ENCODE data around the gene KDM7A. TPM values are rescaled to one million over a fixed set of nuclear protein-coding genes. Genes with fewer than 3 reads are reported as not detected.

KDM7A gene
- total and polyA plus RNA-seq, 12 donors, result 2.7 to 16.4 (median 11.8) TPM

GRCh38 chr7:140061607-140061930 lies 115.2 kb downstream of the KDM7A start:
- no peaks in the 10 kb centered on the region for H3K27me3 ChIP-seq
- DNase-seq (no peak), ATAC-seq (no peak)
- peak overlapping the region in 9 of 10 donors; percentile 87 to 96 (median 93) for H3K27ac ChIP-seq
- 92 to 94% methylated on average over 2 of the region's 2 CpGs for WGBS, 2 donors
- TF ChIP-seq CTCF (IDR thresholded peaks at IDR 0.05), result no peak
- H3K9me3 ChIP-seq, result peaks cover 0 to 12% (median 6%) of the 10 kb centered on the region in 11 donors
- intact Hi-C loops (cut with DNase I), result no loop called here
- peaks cover 0 to 15% (median 3%) of the 10 kb centered on the region in 9 donors for H3K36me3 ChIP-seq
- H3K4me1 ChIP-seq, result peaks cover 10 to 56% (median 35%) of the 10 kb centered on the region in 9 donors
- peak overlapping the region in 9 of 10 donors; percentile 48 to 85 (median 67) for H3K4me3 ChIP-seq

GRCh38 chr7:140060788-140061606 lies 115.8 kb downstream of the KDM7A start:
- peak overlapping the region in 8 of 10 donors; percentile 48 to 85 (median 69) for H3K4me3 ChIP-seq
- WGBS, 2 donors, result 33 to 34% methylated on average over 11 of the region's 11 CpGs
- peak; percentile 68 to 77 for DNase-seq

GRCh38 chr7:140060243-140060630 lies 116.5 kb downstream of the KDM7A start:
- Histone ChIP-seq H3K4me3 (peak overlapping the region in 3 of 10 donors; percentile 62 to 85 (median 67)), H3K27me3 (no peaks in the 10 kb centered on the region), H3K9me3 (no peaks in the 10 kb centered on the region), H3K27ac (peak overlapping the region in 9 of 10 donors; percentile 87 to 96 (median 93)), H3K36me3 (peaks cover 0 to 28% (median 6%) of the 10 kb centered on the region in 9 donors), H3K4me1 (peaks cover 10 to 61% (median 35%) of the 10 kb centered on the region in 9 donors)
- TF ChIP-seq CTCF (IDR thresholded peaks at IDR 0.05), result no peak
- 84 to 85% methylated on average over 3 of the region's 3 CpGs for WGBS, 2 donors
- ATAC-seq, result no peak
- intact Hi-C loops (cut with DNase I), result no loop called here
- DNase-seq, result no peak

More at GRCh38 chr7:140060788-140061606, 115.8 kb downstream of the KDM7A start:
- intact Hi-C loops (cut with DNase I), result no loop called here
- Histone ChIP-seq H3K27me3 (no peaks in the 10 kb centered on the region), H3K4me1 (peaks cover 10 to 61% (median 35%) of the 10 kb centered on the region in 9 donors), H3K36me3 (peaks cover 0 to 20% (median 6%) of the 10 kb centered on the region in 9 donors), H3K9me3 (peaks cover 0 to 6% (median 1%) of the 10 kb centered on the region in 11 donors), H3K27ac (peak overlapping the region; percentile 7 to 96 (median 92))
- TF ChIP-seq CTCF (IDR thresholded peaks at IDR 0.05), result no peak
- peak in 7 of 8 donors; percentile 4 to 61 (median 48) for ATAC-seq

- ATAC-seq (peak in 7 of 8 donors; percentile 14 to 79 (median 57)), DNase-seq (peak; percentile 41 to 81)
- WGBS, 2 donors, result 48 to 54% methylated on average over 12 of the region's 12 CpGs
- peak overlapping the region in 9 of 10 donors; percentile 64 to 96 (median 90) for H3K27ac ChIP-seq
- intact Hi-C loops (cut with DNase I), result no loop called here
- no peaks in the 10 kb centered on the region for H3K27me3 ChIP-seq
- no peaks in the 10 kb centered on the region for H3K9me3 ChIP-seq
- peaks cover 0 to 35% (median 6%) of the 10 kb centered on the region in 9 donors for H3K36me3 ChIP-seq
- TF ChIP-seq CTCF (IDR thresholded peaks at IDR 0.05), result no peak
- H3K4me1 ChIP-seq, result peaks cover 10 to 68% (median 35%) of the 10 kb centered on the region in 9 donors
- peak overlapping the region in 2 of 10 donors; percentile 11 to 14 for H3K4me3 ChIP-seq
These were observed 117.2 kb downstream of the KDM7A start for GRCh38 chr7:140059273-140060242.

All from heart right ventricle (tissue), 16 donors.